HG03565 (cell line): Measurements from ENCODE around the gene TKTL1.

Experiments
- ATAC-seq: cut with Tn5 transposase; IDR thresholded peaks from one replicate; pipeline ENCODE4 v1.9.1; 2021; ENCODE audit warnings: mild to moderate bottlenecking, moderate library complexity; ENCODE audit not compliant: unreplicated experiment

The TKTL1 gene

GRCh38 chrX:154374313-154375155, 78.9 kb downstream of the TKTL1 start, which contains the start of gene FLNA:
Gene FLNA (minus strand): TSS chrX:154374634. CDS start chrX:154371245, 3,389 bp downstream.
- no peak for ATAC-seq

- ATAC-seq, result no peak
These were observed 79.5 kb downstream of the TKTL1 start for GRCh38 chrX:154375156-154375504.

- ATAC-seq, result no peak
These were observed 81.2 kb downstream of the TKTL1 start for GRCh38 chrX:154376774-154377173.

GRCh38 chrX:154378059-154378798, 82.6 kb downstream of the TKTL1 start:
- no peak for ATAC-seq

- peak; percentile 74 for ATAC-seq
These were observed 83.4 kb downstream of the TKTL1 start, which contains the start of gene EMD for GRCh38 chrX:154378799-154379568. Gene EMD (plus strand): TSS chrX:154379295. CDS start chrX:154379485, 190 bp downstream.

- ATAC-seq, result no peak
These were observed 84.0 kb downstream of the TKTL1 start for GRCh38 chrX:154379569-154379951.
